Panc1 (cell line): ENCODE measurements around the gene EHBP1. TPM values are rescaled to one million over a fixed set of nuclear protein-coding genes. Genes with fewer than 3 reads are reported as not detected.

Source experiments
- ATAC-seq: fragments of 200-7000 bp; cut with Tn5 transposase; 2 replicates; pipeline ENCODE4 v1.9.1; 2020; ENCODE audit warnings: mild to moderate bottlenecking, moderate library complexity
- BruUV-seq: library from RNA; stranded (reverse); fragments of 400-500 nt; replicated peaks from 2 replicates; lab custom pipeline; 2021; lab: Mats Ljungman, UMichigan
- CTCF ChIA-PET: fragments of 300-600 bp; sonication (Branson Sonifier 250); formaldehyde crosslinking; loops from one replicate; lab custom pipeline; 2022; ENCODE audit warnings: antibody characterized with exemption; lab: Charles Lee
- POLR2A ChIA-PET: fragments of 300-600 bp; sonication (Branson Sonifier 250); formaldehyde crosslinking; loops from one replicate; lab custom pipeline; 2022; ENCODE audit warnings: antibody characterized with exemption; lab: Charles Lee
- DNase-seq: peaks from one replicate; pipeline ENCODE4 v3.0.0-alpha.2; 2010; ENCODE audit warnings: low read depth, low spot score
- H3K27ac ChIP-seq: 2 replicates; pipeline ENCODE4 v1.5.1; 2011; ENCODE audit warnings: mild to moderate bottlenecking, low read length, inconsistent platforms
- H3K27me3 ChIP-seq: fragments of 200-500 bp; sonication (Bioruptor generic); 2 replicates; pipeline ENCODE4 v1.6.0; 2014; ENCODE audit warnings: low read length, inconsistent platforms; ENCODE audit not compliant: control insufficient read depth, insufficient read depth
- H3K36me3 ChIP-seq: fragments of 200-500 bp; sonication (Bioruptor generic); 2 replicates; pipeline ENCODE4 v1.5.1; 2014; ENCODE audit warnings: inconsistent platforms, mild to moderate bottlenecking, low read length, moderate library complexity; ENCODE audit not compliant: control insufficient read depth, insufficient read depth
- H3K4me1 ChIP-seq: 2 replicates; pipeline ENCODE4 v1.5.1; 2011; ENCODE audit warnings: inconsistent platforms, mild to moderate bottlenecking, low read length, moderate library complexity; ENCODE audit not compliant: control insufficient read depth, insufficient read depth
- H3K4me3 ChIP-seq, 2 experiments: 2 replicates each; pipeline ENCODE4 v1.5.1; 2011 to 2012; ENCODE audit warnings: low read depth in 2 of 2, low read length in 2 of 2, mild to moderate bottlenecking in 2 of 2, inconsistent platforms in 1 of 2, moderate library complexity in 1 of 2
- H3K9me3 ChIP-seq: fragments of 200-500 bp; sonication (Bioruptor generic); 2 replicates; pipeline ENCODE4 v1.5.1; 2014; ENCODE audit warnings: low read depth, mild to moderate bottlenecking, inconsistent platforms, low read length, moderate library complexity; ENCODE audit not compliant: control insufficient read depth, insufficient read depth
- CTCF ChIP-seq: fragments of 450-650 bp; IDR thresholded peaks from 2 replicates; pipeline ENCODE4 v1.5.1; 2017; ENCODE audit warnings: mild to moderate bottlenecking
- POLR2AphosphoS5 ChIP-seq: IDR thresholded peaks from 2 replicates; pipeline ENCODE4 v1.6.1; 2012; ENCODE audit warnings: mild to moderate bottlenecking, low read depth, low read length, moderate library complexity
- REST ChIP-seq, 2 experiments: IDR thresholded peaks; 2 replicates each; pipeline ENCODE4 v1.6.1; 2011 to 2012; ENCODE audit warnings: low read depth in 2 of 2, control low read depth in 1 of 2, low read length in 1 of 2, mild to moderate bottlenecking in 1 of 2, moderate library complexity in 1 of 2; ENCODE audit not compliant: insufficient read depth in 1 of 2
- SIN3A ChIP-seq: IDR thresholded peaks from 2 replicates; pipeline ENCODE4 v1.6.1; 2012; ENCODE audit warnings: low read depth, mild to moderate bottlenecking, low read length, moderate library complexity, borderline replicate concordance; ENCODE audit not compliant: insufficient read depth
- TCF7L2 ChIP-seq: IDR thresholded peaks from 2 replicates; pipeline ENCODE4 v1.6.1; 2011; ENCODE audit warnings: mild to moderate bottlenecking, low read depth, low read length, inconsistent platforms
- in situ Hi-C: cut with HindIII; loops from 2 replicates; pipeline ENCODE4 v1.10.0; 2016; ENCODE audit warnings: low sequenced_read_pairs, low pct_unique_long_range_greater_than_20kb
- intact Hi-C: fragments of 100-400 bp; cut with micrococcal nuclease; formaldehyde crosslinking; loops from one replicate; pipeline ENCODE4 v1.10.0; 2022; ENCODE audit not compliant: unreplicated experiment
- total RNA-seq: library from RNA; stranded (reverse); gene quantifications from one replicate; pipeline ENCODE4 v1.2.1, GENCODE V29; 2021; ENCODE audit not compliant: unreplicated experiment

EHBP1 gene
- total RNA-seq, 1 experiment from 2014 or later: 46.1 TPM

- no TSS peak for BruUV-seq
- intact Hi-C loops (no loop called here), in situ Hi-C loops (no loop called here)
- TF ChIP-seq SIN3A: no peak
- no peak for TF ChIP-seq REST (IDR thresholded peaks at IDR 0.05; ENCODE audit: insufficient read depth in 1 of 2, low read depth in 2 of 2, low read length in 1 of 2)
- no peak for TF ChIP-seq CTCF
- H3K36me3 ChIP-seq: 0 out of 2 replicates have a peak, but pooled peaks cover 2% of the 10 kb centered on the region
- ATAC-seq (no peak), DNase-seq (no peak)
- H3K9me3 ChIP-seq: no peaks in the 10 kb centered on the region; the same call in 1 of the 2 replicates
- POLR2A ChIA-PET: no interaction called here
- no peaks in the 10 kb centered on the region for H3K27me3 ChIP-seq
- CTCF ChIA-PET: no interaction called here
- peaks cover 3% of the 10 kb centered on the region; the same call in 1 of the 2 replicates for H3K4me1 ChIP-seq
- no peak overlapping the region for H3K27ac ChIP-seq
- H3K4me3 ChIP-seq: no peak overlapping the region
Observed at GRCh38 chr2:62784341-62784740, 78.8 kb downstream of the EHBP1 start.

- no peak for DNase-seq
- intact Hi-C loops: loop anchor here (5.0 kb wide), 1 partner anchor 517 kb away; no protein-coding TSS in a partner anchor
Observed at GRCh38 chr2:62785216-62785615, 79.7 kb downstream of the EHBP1 start.

More at GRCh38 chr2:62785216-62785615, 79.7 kb downstream of the EHBP1 start:
- H3K4me3 ChIP-seq: no peak overlapping the region
- TF ChIP-seq TCF7L2 (no peak), SIN3A (no peak), REST (IDR thresholded peaks at IDR 0.05; ENCODE audit: insufficient read depth in 1 of 2, low read depth in 2 of 2, low read length in 1 of 2) (no peak), CTCF (no peak), POLR2AphosphoS5 (no peak)
- H3K36me3 ChIP-seq: no peaks in the 10 kb centered on the region
- H3K27me3 ChIP-seq: no peaks in the 10 kb centered on the region
- BruUV-seq: no TSS peak
- no peak overlapping the region for H3K27ac ChIP-seq
- ATAC-seq: no peak
- H3K4me1 ChIP-seq: peaks cover 8% of the 10 kb centered on the region; the same call in 1 of the 2 replicates
- CTCF ChIA-PET: no interaction called here
- POLR2A ChIA-PET: no interaction called here
- in situ Hi-C loops: no loop called here
- H3K9me3 ChIP-seq: no peaks in the 10 kb centered on the region; the same call in 1 of the 2 replicates
